Measurements from ENCODE around the gene AGPAT2. TPM values are rescaled to one million over a fixed set of nuclear protein-coding genes. Genes with fewer than 3 reads are reported as not detected.

Gene AGPAT2
- total RNA-seq, 4 donors from 2014 or later: 300 to 1,989 (median 392) TPM

DNA sequence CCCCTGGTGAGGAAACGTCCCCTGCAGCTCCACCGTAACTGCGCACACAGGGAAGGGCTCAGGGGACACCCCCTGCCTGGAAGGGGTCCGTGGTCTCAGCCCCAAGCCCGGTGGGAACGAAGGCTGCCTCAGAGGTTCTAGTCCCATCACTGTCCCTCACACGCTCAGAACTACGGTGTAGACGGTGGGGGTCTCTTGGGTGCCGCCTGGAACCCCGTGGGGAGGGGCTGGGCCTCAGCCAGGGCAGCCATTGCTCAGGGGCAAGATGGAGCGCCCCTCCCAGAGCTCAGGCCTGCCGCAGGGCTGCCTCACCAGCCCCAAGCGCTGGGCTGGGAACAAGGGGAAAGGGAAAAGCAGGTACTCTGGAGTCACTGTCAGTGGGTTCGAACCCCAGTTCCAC is 2.9 kb downstream of the AGPAT2 start:
- TF ChIP-seq, protein P1, sequence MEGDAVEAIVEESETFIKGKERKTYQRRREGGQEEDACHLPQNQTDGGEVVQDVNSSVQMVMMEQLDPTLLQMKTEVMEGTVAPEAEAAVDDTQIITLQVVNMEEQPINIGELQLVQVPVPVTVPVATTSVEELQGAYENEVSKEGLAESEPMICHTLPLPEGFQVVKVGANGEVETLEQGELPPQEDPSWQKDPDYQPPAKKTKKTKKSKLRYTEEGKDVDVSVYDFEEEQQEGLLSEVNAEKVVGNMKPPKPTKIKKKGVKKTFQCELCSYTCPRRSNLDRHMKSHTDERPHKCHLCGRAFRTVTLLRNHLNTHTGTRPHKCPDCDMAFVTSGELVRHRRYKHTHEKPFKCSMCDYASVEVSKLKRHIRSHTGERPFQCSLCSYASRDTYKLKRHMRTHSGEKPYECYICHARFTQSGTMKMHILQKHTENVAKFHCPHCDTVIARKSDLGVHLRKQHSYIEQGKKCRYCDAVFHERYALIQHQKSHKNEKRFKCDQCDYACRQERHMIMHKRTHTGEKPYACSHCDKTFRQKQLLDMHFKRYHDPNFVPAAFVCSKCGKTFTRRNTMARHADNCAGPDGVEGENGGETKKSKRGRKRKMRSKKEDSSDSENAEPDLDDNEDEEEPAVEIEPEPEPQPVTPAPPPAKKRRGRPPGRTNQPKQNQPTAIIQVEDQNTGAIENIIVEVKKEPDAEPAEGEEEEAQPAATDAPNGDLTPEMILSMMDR (IDR thresholded peaks at IDR 0.05; ENCODE audit: low read depth): no peak

DNA sequence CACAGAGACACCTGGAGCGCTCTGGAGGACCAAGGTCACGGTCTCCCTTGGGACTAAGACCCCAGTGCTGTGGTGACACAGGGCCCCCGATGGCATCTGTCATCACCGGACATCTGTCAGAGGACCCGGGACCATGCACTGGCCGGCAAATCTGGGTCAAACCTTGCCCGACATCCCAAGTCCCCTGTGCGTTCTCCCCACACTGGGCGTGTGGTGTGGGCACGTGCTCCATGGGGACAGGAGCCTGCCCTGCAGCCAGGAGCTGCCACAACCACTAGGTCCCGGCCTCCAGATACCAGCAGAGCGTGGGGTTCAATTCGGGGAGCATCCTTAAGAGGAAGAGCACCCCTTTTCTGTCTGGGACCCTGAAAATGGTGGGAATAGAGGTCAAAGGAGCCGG is 3.5 kb downstream of the AGPAT2 start:
- TF ChIP-seq, protein P1 (IDR thresholded peaks at IDR 0.05; ENCODE audit: low read depth): no peak

DNA sequence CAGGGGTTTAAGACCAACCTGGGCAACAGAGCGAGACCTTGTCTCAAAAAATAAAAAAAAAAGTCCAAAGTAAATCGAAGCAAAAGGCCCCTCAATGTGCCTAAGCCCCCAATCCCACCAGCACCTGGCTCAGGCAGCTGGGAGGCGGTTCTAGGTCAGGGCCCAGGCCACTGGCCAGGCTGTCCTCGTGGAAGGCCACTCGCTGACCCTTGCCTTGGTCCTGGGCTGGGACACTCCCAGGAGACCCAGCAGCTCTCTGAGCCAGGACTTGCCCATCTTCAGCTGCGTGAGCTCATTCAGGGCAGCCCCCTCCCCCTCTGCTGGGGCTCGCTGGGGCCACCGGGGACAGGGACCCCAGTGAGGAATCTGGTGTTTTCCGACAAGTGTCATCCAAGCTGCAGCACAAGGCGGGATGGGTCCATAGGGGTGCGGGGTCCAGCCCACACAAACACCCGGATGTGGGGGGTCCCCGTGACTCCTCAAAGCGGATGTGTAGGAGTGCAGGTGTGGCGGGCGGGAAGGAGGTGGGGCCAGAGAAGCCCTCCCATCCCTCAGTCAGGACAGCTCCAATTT is 4.0 kb downstream of the AGPAT2 start:
- TF ChIP-seq, protein P1 (IDR thresholded peaks at IDR 0.05; ENCODE audit: low read depth): no peak

DNA sequence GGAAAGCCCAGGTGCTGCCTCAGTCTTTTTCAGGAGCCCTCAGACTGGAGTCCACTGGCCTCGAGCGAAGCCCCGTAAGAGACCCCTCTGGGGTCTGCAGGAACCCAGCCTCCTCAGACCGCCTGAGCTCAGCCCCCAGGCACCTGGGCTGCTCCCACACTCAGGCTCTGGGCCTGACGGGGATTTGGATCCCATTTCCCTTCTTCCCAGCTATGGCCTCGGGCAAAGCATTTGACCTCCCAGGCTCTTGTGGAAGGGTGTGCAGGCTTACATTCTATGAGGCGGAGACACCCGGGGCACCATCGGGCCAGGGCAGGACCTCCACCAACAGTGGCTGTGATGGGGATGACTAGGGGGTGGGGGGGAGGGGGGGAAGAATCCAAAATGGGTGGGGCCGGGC is 4.5 kb downstream of the AGPAT2 start:
- TF ChIP-seq, protein P1 (IDR thresholded peaks at IDR 0.05; ENCODE audit: low read depth): no peak

DNA sequence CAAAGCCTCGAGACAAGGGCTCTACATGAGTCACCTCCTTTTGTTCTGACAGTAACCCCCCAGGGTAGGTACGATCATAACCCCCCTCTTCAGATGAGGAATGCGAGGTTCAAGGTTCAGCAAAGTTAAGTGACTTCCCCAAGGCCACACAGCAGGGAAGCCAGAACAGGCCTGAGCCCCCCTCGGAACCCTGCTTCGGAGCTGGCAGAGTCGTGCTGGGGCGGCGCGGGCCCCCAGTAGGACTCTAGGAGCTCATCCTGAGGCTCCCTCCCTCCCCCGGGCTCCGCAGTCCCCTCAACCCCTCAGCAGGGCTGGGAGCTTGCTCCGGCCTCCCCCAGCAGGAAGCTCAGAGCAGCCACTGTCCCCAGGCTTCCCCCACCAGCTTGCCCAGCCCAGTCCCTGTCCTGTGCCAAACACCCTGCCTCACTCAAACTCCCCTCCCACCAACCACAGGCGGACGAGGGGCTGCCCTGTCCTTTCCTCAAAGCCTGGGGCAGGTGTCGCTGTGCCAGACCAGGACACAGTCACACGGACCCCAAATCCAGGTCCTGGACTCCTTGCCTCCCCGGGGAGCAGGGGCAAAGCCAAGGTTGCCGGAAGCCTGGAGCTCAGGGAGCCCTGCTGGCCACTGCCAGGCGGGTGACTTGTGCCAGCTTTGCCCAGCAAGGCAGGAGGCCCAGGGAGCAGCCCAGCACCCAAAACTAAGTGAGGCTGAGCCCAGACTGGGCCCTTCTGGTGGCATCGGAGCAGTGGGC is 5.1 kb downstream of the AGPAT2 start:
- TF ChIP-seq, protein P1 (IDR thresholded peaks at IDR 0.05; ENCODE audit: low read depth): no peak

DNA sequence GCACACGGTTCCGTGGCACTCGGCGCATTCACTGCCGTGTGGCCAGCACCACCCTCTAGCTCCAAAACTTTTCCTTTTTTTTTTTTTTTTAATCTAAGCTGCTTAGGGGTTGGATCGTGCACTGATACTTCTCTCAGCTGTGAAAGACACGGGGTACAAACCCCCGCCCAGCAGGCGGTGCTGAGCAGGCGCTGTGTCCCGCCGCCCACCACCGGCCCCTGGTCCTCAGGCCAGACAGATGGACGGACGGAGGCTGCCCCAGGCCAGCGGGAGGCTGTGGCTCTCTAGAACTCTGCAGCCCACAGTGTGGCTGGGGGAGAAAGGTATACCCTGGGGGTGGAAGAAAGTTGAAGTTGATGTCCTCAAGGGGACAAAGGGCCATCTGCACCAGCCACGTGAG is 6.2 kb downstream of the AGPAT2 start:
- TF ChIP-seq, protein P1 (IDR thresholded peaks at IDR 0.05; ENCODE audit: low read depth): no peak

DNA sequence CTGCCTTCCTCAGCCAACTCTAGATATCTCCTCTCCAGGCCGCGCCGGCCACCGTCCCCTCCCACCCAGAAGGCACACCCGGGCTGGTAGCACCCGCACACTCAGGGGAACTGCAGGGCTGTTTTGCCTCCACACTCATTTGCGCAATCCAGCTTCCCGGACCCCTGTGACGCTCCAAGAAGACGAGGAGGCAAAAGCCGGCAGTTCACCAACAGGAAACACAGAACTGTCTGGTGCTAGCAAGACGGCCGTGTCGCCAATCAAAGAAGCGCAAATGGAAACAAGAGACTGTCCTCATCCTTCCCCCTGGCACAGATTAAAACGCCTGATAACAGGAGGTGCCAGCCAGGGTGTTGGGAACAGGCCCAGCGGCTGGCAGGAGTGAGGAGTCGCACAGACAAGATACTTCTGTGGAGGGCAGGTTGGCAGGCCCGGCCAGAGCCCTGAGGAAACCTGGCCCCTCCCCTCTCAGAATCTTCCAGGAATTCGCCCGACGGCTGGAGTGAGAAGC is 7.8 kb downstream of the AGPAT2 start:
- TF ChIP-seq, protein P1 (IDR thresholded peaks at IDR 0.05; ENCODE audit: low read depth): no peak

Data from subcutaneous adipose tissue (tissue), 4 donors.